Activated naive CD4-positive, alpha-beta T cell treated with Interleukin-2 at 50 U/mL for 16 hours (primary cell): ENCODE results near the gene CALU.

Experiments used
- DNase-seq: peaks from one replicate; pipeline ENCODE4 v3.0.0-alpha.2; 2020

CALU gene

GRCh38 chr7:128725531-128725930 is 13.6 kb upstream of the CALU start:
- no peak for DNase-seq

GRCh38 chr7:128726059-128726736 is 13.0 kb upstream of the CALU start:
- DNase-seq: no peak

GRCh38 chr7:128726737-128727072 is 12.5 kb upstream of the CALU start:
- DNase-seq: no peak

- DNase-seq: no peak
These were observed 11.9 kb upstream of the CALU start for GRCh38 chr7:128727239-128727638.

- DNase-seq: no peak
These were observed 10.6 kb upstream of the CALU start for GRCh38 chr7:128728598-128728997.

- no peak for DNase-seq
These were observed 9.7 kb upstream of the CALU start for GRCh38 chr7:128729494-128729893.

- DNase-seq: no peak
These were observed 8.0 kb upstream of the CALU start for GRCh38 chr7:128731184-128731583.

- DNase-seq: no peak
These were observed 6.5 kb upstream of the CALU start for GRCh38 chr7:128732521-128733277.

GRCh38 chr7:128733278-128733645 is 5.9 kb upstream of the CALU start:
- no peak for DNase-seq

- DNase-seq: no peak
These were observed 4.3 kb upstream of the CALU start for GRCh38 chr7:128734890-128735289.

- no peak for DNase-seq
These were observed 3.7 kb upstream of the CALU start for GRCh38 chr7:128735436-128735835.

GRCh38 chr7:128737441-128737840 is 1.7 kb upstream of the CALU start:
- no peak for DNase-seq

GRCh38 chr7:128737867-128738385 is 1.2 kb upstream of the CALU start:
- DNase-seq: no peak

GRCh38 chr7:128738570-128739047 is 550 bp upstream of the CALU start:
- no peak for DNase-seq

- DNase-seq: no peak
These were observed 977 bp downstream of the CALU start for GRCh38 chr7:128739990-128740682.

- DNase-seq: no peak
These were observed 1.8 kb downstream of the CALU start for GRCh38 chr7:128740996-128741395.

GRCh38 chr7:128741491-128741890 is 2.3 kb downstream of the CALU start:
- DNase-seq: no peak

GRCh38 chr7:128742206-128742605 is 3.0 kb downstream of the CALU start:
- no peak for DNase-seq

GRCh38 chr7:128743112-128743772 is 4.1 kb downstream of the CALU start:
- no peak for DNase-seq

- no peak for DNase-seq
These were observed 5.3 kb downstream of the CALU start for GRCh38 chr7:128744366-128744905.

- no peak for DNase-seq
These were observed 6.5 kb downstream of the CALU start for GRCh38 chr7:128745706-128746105.

- DNase-seq: no peak
These were observed 8.3 kb downstream of the CALU start for GRCh38 chr7:128747327-128748079.
